Glomerular endothelial cell (primary cell): ENCODE data around the gene TAC1. TPM values are rescaled to one million over a fixed set of nuclear protein-coding genes. Genes with fewer than 3 reads are reported as not detected.
"Not testable (repeated sequence)": the region's sequence is repeated elsewhere in the genome, so short reads cannot be mapped to it uniquely, and the experiment has no call there.

Experiments used
- DNase-seq: peaks from one replicate; pipeline ENCODE4 v3.0.0-alpha.2; 2011; ENCODE audit warnings: low read depth, low spot score; ENCODE audit errors: extremely low read depth
- total RNA-seq: library from RNA; depleted of rRNA; stranded (reverse); fragments of >200 nt; gene quantifications from 2 replicates; pipeline ENCODE4 v1.2.3, GENCODE V29; 2015

TAC1 gene
- total RNA-seq, result not detected in 2 replicates

GRCh38 chr7:97731736-97732564 is at the start of gene TAC1:
Gene TAC1 (plus strand): TSS chr7:97732086. CDS start chr7:97732613, 527 bp downstream.
- DNase-seq, result no peak

DNA sequence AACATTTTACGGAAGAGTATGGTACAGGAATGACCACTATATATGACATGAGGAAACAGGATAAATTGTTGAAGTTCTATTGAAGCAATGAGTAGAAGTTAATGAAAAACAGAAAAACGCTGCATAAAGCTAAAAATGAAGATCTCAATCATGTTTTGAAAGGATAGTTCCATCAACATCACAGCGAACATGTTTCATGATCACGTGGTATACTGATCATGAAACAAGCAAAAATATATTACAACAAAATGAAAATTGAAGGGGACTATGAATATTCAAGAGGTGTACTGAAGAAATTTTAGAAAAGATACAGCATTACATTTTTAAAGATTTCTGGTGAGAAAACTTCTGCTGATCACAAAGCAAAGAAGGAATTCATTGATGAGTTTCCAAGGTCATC is 45.9 kb upstream of the TAC1 start:
- DNase-seq, result no peak

- DNase-seq, result no peak
These were observed 38.3 kb upstream of the TAC1 start for GRCh38 chr7:97693586-97693985.

GRCh38 chr7:97694355-97694754 is 37.5 kb upstream of the TAC1 start:
- no peak for DNase-seq

GRCh38 chr7:97697396-97697795 is 34.5 kb upstream of the TAC1 start:
- no peak for DNase-seq

DNA sequence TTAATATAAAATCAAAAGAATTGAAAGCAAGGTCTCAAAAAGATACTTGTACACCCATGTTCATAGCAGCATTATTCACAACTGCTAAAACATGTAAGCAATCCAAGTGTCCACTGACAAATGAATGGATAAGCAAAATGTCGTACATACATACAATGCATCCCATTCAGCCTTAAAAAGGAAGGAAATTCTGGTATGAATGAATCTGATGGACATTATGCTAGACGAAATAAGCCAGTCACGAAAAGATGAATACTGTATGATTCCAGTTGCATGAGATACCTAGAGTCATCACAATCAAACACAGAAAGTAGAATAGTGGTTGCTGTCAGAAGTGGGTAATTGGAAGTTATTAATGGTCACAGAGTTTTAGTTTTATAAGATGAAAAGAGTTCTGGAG is 9.5 kb upstream of the TAC1 start:
- DNase-seq, result no peak

DNA sequence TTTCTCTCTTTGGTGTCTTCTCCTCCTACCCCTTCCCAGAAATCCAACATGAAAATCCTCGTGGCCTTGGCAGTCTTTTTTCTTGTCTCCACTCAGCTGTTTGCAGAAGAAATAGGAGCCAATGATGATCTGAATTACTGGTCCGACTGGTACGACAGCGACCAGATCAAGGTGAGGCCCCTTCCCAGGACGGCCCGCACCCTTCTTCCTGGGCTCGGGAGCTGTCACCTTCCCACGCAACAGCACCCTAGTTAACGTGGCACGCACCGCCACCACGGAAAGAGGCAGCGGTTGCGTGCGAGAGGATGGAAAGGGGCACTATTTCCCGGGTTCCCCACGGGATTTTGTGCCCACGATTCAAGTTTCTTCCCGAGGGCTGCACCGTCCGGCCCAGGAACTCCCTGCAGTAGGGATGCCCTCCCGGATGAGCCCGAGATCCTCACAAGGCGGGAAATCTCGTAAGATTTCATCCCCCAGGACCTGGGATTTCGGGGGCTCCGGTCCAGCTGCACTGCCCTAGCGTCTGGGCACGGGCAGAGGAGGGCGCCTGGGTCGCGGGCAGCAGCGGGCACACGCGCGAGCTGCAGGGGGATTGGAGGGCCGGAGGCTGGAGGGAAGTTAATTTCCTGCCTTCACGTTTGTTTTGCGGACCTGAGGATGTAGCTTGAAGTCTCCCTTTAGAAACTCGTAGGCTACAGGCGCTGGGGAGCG is 834 bp downstream of the TAC1 start:
- DNase-seq, result no peak

DNA sequence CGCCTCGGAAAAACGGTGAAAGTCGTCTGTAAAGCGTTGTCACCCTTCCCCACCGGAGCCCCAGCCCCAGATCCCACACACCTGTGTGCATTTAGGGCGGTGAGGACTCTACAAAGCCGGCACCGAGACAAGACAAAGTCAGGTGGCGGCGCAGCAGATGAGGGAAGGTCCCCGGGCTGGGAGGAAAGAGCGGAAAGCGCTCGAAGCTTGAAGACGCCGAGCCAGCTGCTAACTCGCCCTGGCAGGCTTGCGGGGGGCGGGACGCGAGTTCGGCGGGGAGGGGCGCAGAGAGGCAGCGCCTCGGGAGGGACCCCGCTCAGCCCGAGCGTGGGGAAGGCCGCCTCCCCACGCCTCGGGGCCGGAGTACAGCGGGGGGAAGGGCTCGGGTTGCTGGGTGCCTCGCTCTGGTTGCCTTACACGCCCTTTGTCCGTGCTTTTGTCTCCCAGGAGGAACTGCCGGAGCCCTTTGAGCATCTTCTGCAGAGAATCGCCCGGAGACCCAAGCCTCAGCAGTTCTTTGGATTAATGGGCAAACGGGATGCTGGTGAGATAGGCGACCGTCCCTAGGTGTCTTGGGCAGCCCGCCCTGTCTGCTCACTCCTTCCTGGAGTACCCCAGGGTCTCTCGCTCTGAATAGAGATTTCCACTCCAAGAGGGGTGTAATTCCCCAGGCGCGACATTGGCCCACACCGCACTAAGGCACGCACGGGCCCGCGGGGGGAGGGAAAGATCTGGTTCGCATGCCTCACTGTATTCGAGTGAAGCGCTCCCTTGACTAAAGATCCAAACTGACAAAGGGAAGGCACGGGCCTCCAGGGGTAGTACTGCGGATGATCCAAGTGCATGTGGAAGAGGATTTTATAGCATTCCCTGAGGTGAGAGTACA is 1.6 kb downstream of the TAC1 start:
- no peak for DNase-seq

GRCh38 chr7:97734255-97734654 is 2.4 kb downstream of the TAC1 start:
- no peak for DNase-seq

DNA sequence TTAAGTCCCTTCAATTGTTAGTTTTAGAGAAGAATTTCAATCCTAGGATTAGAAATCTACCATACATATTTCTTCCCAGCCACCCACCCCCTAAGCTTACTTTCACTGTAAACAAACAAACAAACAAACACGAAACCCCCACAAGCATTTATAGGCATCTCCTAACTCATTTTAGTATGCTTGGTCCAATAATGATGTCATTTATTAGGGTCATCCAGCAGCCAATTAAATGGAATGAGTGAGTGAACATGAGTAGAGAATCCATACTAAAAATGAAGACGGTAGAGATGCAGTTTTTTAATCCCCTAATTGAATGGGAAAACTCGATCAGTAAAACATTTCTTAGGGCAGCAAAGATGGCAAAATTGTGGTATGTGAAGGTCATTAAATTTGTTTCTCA is 3.2 kb downstream of the TAC1 start:
- DNase-seq, result no peak

GRCh38 chr7:97748482-97748881 is 16.6 kb downstream of the TAC1 start:
- no peak for DNase-seq

- DNase-seq, result no peak
These were observed 19.7 kb downstream of the TAC1 start for GRCh38 chr7:97751566-97751965.

DNA sequence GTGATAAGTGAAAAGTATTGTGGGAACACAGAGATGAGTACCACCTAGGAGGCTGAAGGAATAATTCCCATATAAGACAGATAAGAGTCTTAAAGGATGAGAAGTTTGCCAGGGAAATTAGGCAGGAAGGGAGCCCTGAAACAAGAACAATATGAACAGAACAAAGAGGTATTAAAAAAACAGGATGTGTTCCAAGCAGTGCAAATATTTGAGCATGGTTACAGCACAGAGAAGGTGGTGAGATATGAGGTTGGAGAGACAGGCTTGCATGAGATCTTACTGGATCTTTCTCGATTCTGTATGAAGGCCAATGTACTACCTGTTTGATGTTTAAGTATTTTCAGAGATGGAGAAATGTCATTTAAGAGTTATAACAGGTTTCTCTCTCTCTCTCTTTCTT is 20.3 kb downstream of the TAC1 start:
- no peak for DNase-seq

- DNase-seq, result no peak
These were observed 25.9 kb downstream of the TAC1 start for GRCh38 chr7:97757824-97758223.

- no peak for DNase-seq
These were observed 39.0 kb downstream of the TAC1 start for GRCh38 chr7:97770850-97771249.

GRCh38 chr7:97771576-97771975 is 39.7 kb downstream of the TAC1 start:
- no peak for DNase-seq

- DNase-seq, result no peak
These were observed 40.4 kb downstream of the TAC1 start for GRCh38 chr7:97772045-97772901.

- not testable (repeated sequence) for DNase-seq
These were observed 54.5 kb downstream of the TAC1 start for GRCh38 chr7:97786398-97786797.
